ENCODE results near the gene UBE2E2.

- TF ChIP-seq, protein P1, sequence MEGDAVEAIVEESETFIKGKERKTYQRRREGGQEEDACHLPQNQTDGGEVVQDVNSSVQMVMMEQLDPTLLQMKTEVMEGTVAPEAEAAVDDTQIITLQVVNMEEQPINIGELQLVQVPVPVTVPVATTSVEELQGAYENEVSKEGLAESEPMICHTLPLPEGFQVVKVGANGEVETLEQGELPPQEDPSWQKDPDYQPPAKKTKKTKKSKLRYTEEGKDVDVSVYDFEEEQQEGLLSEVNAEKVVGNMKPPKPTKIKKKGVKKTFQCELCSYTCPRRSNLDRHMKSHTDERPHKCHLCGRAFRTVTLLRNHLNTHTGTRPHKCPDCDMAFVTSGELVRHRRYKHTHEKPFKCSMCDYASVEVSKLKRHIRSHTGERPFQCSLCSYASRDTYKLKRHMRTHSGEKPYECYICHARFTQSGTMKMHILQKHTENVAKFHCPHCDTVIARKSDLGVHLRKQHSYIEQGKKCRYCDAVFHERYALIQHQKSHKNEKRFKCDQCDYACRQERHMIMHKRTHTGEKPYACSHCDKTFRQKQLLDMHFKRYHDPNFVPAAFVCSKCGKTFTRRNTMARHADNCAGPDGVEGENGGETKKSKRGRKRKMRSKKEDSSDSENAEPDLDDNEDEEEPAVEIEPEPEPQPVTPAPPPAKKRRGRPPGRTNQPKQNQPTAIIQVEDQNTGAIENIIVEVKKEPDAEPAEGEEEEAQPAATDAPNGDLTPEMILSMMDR (conservative IDR thresholded peaks at IDR 0.05; ENCODE audit: low read length) = no peak
- TF ChIP-seq EZH2phosphoT487 (IDR thresholded peaks at IDR 0.05; ENCODE audit: borderline replicate concordance) = no peak
Observed at GRCh38 chr3:23165571-23165970, 37.6 kb upstream of the UBE2E2 start.
